GF-D8 (cell line): ENCODE results near the gene ECHS1.

Source experiments
- DNase-seq: peaks from one replicate; lab custom pipeline; 2025; lab: John Stamatoyannopoulos, UW

ECHS1 gene

GRCh38 chr10:133358162-133358924 lies 14.8 kb downstream of the ECHS1 start:
- DNase-seq = no peak

- peak; percentile 47 for DNase-seq
Observed at GRCh38 chr10:133357285-133358161, 15.6 kb downstream of the ECHS1 start, which contains the start of gene FUOM. Gene FUOM, minus strand, starts transcription at chr10:133358019. Its CDS starts 12 bp downstream, at chr10:133358007.

GRCh38 chr10:133356549-133357284 lies 16.4 kb downstream of the ECHS1 start:
- no peak for DNase-seq

- DNase-seq = no peak
Observed at GRCh38 chr10:133355991-133356390, 17.2 kb downstream of the ECHS1 start.

- DNase-seq = no peak
Observed at GRCh38 chr10:133355266-133355665, 17.9 kb downstream of the ECHS1 start.

- DNase-seq = no peak
Observed at GRCh38 chr10:133354672-133355240, 18.4 kb downstream of the ECHS1 start.

- DNase-seq = no peak
Observed at GRCh38 chr10:133353988-133354605, 19.1 kb downstream of the ECHS1 start.

- DNase-seq = no peak
Observed at GRCh38 chr10:133353202-133353959, 19.8 kb downstream of the ECHS1 start.

- no peak for DNase-seq
Observed at GRCh38 chr10:133351408-133352318, 21.5 kb downstream of the ECHS1 start.

GRCh38 chr10:133350950-133351329 lies 22.2 kb downstream of the ECHS1 start:
- no peak for DNase-seq

GRCh38 chr10:133350283-133350949 lies 22.7 kb downstream of the ECHS1 start:
- DNase-seq = no peak

- DNase-seq = no peak
Observed at GRCh38 chr10:133349577-133350011, 23.6 kb downstream of the ECHS1 start.

GRCh38 chr10:133349160-133349568 lies 24.0 kb downstream of the ECHS1 start:
- no peak for DNase-seq

- no peak for DNase-seq
Observed at GRCh38 chr10:133347710-133348517, 25.2 kb downstream of the ECHS1 start.

GRCh38 chr10:133346413-133346812 lies 26.7 kb downstream of the ECHS1 start:
- no peak for DNase-seq

- DNase-seq = no peak
Observed at GRCh38 chr10:133344236-133344635, 28.9 kb downstream of the ECHS1 start.

- DNase-seq = no peak
Observed at GRCh38 chr10:133343558-133343957, 29.6 kb downstream of the ECHS1 start.

- no peak for DNase-seq
Observed at GRCh38 chr10:133342942-133343341, 30.2 kb downstream of the ECHS1 start.
